ENCODE measurements around the gene CD63.

CD63 gene

GRCh38 chr12:55742719-55743405 lies 14.1 kb upstream of the CD63 start, which contains the start of gene GDF11:
Gene GDF11, plus strand, starts transcription at chr12:55743122. Its CDS starts 195 bp downstream, at chr12:55743317.
- Histone ChIP-seq H2AFZ (ENCODE audit: low read length) (peak within 1 kb of the TSS; percentile 82), H3K79me2 (ENCODE audit: insufficient read depth, low read length) (peaks cover 33% of the 10 kb centered on the region), H3F3A (ENCODE audit: low read depth) (peaks cover 3% of the 10 kb centered on the region; the same call in 1 of the 2 replicates)

DNA sequence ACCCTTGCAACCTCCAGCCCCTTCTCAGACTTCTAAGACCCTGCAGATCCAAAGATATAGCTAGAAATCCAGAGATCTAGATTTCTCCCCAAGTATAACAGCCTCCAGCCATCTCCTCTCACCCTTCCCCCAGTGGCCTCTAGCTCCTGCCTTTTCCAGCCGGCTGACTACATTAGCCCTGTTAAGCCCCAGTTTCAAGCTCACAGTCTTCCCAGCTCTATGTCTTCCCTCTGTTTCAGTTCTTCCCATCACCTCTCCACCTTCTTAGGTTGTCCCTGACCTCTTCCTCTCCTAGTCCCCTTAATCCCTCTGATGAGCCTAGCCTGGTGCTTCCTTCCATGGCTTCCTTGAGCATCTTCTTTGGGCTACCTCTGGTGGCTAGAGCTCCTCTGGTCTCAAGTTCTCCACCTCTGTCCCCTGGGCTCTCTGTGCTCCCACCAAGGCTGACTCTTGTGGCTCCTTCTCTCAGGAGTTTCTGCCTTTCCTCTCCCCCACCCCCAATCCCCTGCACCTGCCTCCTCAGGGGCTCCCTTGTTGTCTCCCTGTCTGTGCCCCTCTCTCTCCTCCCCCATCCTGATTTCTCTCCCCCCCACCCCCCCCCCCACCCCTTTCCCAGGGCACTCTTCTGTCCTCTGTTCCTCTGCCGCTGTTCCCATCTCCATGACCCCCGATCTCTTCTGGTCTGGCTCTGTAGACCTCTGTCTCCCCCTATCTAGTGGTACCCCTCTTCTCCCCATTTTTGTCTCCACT lies 13.3 kb upstream of the CD63 start:
- peaks cover 41% of the 10 kb centered on the region for H3K4me1 ChIP-seq (ENCODE audit: insufficient read depth, low read length, poor library complexity, severe bottlenecking)
- H3K4me2 ChIP-seq (ENCODE audit: low read depth, low read length, poor library complexity, severe bottlenecking), result peak overlapping the region; percentile 93
- no peaks in the 10 kb centered on the region for H3K9me3 ChIP-seq (ENCODE audit: insufficient read depth, low read depth, low read length)
- TF ChIP-seq, protein P1, sequence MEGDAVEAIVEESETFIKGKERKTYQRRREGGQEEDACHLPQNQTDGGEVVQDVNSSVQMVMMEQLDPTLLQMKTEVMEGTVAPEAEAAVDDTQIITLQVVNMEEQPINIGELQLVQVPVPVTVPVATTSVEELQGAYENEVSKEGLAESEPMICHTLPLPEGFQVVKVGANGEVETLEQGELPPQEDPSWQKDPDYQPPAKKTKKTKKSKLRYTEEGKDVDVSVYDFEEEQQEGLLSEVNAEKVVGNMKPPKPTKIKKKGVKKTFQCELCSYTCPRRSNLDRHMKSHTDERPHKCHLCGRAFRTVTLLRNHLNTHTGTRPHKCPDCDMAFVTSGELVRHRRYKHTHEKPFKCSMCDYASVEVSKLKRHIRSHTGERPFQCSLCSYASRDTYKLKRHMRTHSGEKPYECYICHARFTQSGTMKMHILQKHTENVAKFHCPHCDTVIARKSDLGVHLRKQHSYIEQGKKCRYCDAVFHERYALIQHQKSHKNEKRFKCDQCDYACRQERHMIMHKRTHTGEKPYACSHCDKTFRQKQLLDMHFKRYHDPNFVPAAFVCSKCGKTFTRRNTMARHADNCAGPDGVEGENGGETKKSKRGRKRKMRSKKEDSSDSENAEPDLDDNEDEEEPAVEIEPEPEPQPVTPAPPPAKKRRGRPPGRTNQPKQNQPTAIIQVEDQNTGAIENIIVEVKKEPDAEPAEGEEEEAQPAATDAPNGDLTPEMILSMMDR (conservative IDR thresholded peaks at IDR 0.05; ENCODE audit: low read length), result no peak
- no peak for TF ChIP-seq EZH2phosphoT487 (IDR thresholded peaks at IDR 0.05; ENCODE audit: borderline replicate concordance)
- peak overlapping the region; percentile 82 for H2AFZ ChIP-seq (ENCODE audit: low read length)
- H3K36me3 ChIP-seq (ENCODE audit: insufficient read depth, low read length), result no peaks in the 10 kb centered on the region
- H3K9me2 ChIP-seq (replicated peaks; ENCODE audit: low read depth, low read length), result no peaks in the 10 kb centered on the region
- H3K4me3 ChIP-seq (ENCODE audit: low read length, poor library complexity, severe bottlenecking), result peak overlapping the region; percentile 71
- H3K27me3 ChIP-seq (ENCODE audit: insufficient read depth, low read length, poor library complexity, severe bottlenecking), result no peaks in the 10 kb centered on the region
- peak overlapping the region; percentile 73 for H3K9ac ChIP-seq (ENCODE audit: low read depth, low read length, poor library complexity, severe bottlenecking)
- H3K79me2 ChIP-seq (ENCODE audit: insufficient read depth, low read length), result peaks cover 25% of the 10 kb centered on the region
- peaks cover 11% of the 10 kb centered on the region for H4K20me1 ChIP-seq (ENCODE audit: insufficient read depth, low read length, poor library complexity, severe bottlenecking)
- H3F3A ChIP-seq (ENCODE audit: low read depth), result peaks cover 3% of the 10 kb centered on the region; the same call in 1 of the 2 replicates

More at GRCh38 chr12:55742719-55743405, 14.1 kb upstream of the CD63 start, which contains the start of gene GDF11:
- Histone ChIP-seq H4K20me1 (ENCODE audit: insufficient read depth, low read length, poor library complexity, severe bottlenecking) (peaks cover 19% of the 10 kb centered on the region), H3K9ac (ENCODE audit: low read depth, low read length, poor library complexity, severe bottlenecking) (peak within 1 kb of the TSS; percentile 86), H3K9me3 (ENCODE audit: insufficient read depth, low read depth, low read length) (no peaks in the 10 kb centered on the region), H3K4me2 (ENCODE audit: low read depth, low read length, poor library complexity, severe bottlenecking) (peak within 1 kb of the TSS; percentile 94), H3K4me3 (ENCODE audit: low read length, poor library complexity, severe bottlenecking) (peak within 1 kb of the TSS; percentile 85), H3K27me3 (ENCODE audit: insufficient read depth, low read length, poor library complexity, severe bottlenecking) (no peaks in the 10 kb centered on the region), H3K4me1 (ENCODE audit: insufficient read depth, low read length, poor library complexity, severe bottlenecking) (peaks cover 41% of the 10 kb centered on the region), H3K9me2 (replicated peaks; ENCODE audit: low read depth, low read length) (no peaks in the 10 kb centered on the region), H3K36me3 (ENCODE audit: insufficient read depth, low read length) (peaks cover 2% of the 10 kb centered on the region; the same call in 1 of the 2 replicates)
- TF ChIP-seq, protein P1 (conservative IDR thresholded peaks at IDR 0.05; ENCODE audit: low read length), result no peak
- no peak for TF ChIP-seq EZH2phosphoT487 (IDR thresholded peaks at IDR 0.05; ENCODE audit: borderline replicate concordance)

GRCh38 chr12:55739025-55739378 lies 10.2 kb upstream of the CD63 start:
- Histone ChIP-seq H3K4me2 (ENCODE audit: low read depth, low read length, poor library complexity, severe bottlenecking) (peak overlapping the region; percentile 96), H3K9ac (ENCODE audit: low read depth, low read length, poor library complexity, severe bottlenecking) (no peak overlapping the region), H3K4me3 (ENCODE audit: low read length, poor library complexity, severe bottlenecking) (peak overlapping the region; percentile 82), H3K9me3 (ENCODE audit: insufficient read depth, low read depth, low read length) (no peaks in the 10 kb centered on the region), H3K9me2 (replicated peaks; ENCODE audit: low read depth, low read length) (no peaks in the 10 kb centered on the region), H4K20me1 (ENCODE audit: insufficient read depth, low read length, poor library complexity, severe bottlenecking) (no peaks in the 10 kb centered on the region), H2AFZ (ENCODE audit: low read length) (no peak overlapping the region), H3F3A (ENCODE audit: low read depth) (no peaks in the 10 kb centered on the region), H3K27me3 (ENCODE audit: insufficient read depth, low read length, poor library complexity, severe bottlenecking) (no peaks in the 10 kb centered on the region), H3K36me3 (ENCODE audit: insufficient read depth, low read length) (no peaks in the 10 kb centered on the region), H3K4me1 (ENCODE audit: insufficient read depth, low read length, poor library complexity, severe bottlenecking) (peaks cover 29% of the 10 kb centered on the region), H3K79me2 (ENCODE audit: insufficient read depth, low read length) (peaks cover 6% of the 10 kb centered on the region)
- no peak for TF ChIP-seq EZH2phosphoT487 (IDR thresholded peaks at IDR 0.05; ENCODE audit: borderline replicate concordance)
- TF ChIP-seq, protein P1 (conservative IDR thresholded peaks at IDR 0.05; ENCODE audit: low read length), result no peak
